ENCODE measurements around the gene MGST3. TPM values are rescaled to one million over a fixed set of nuclear protein-coding genes. Genes with fewer than 3 reads are reported as not detected.

Gene MGST3
- total RNA-seq, 1 donor from 2014 or later, result 126 TPM

Other genes starting within 250 kb of the MGST3 start
- gene RXRG, start 186.1 kb upstream of the MGST3 start, total RNA-seq, result 0.99 to 1.1 TPM (median 1.0 TPM) in 3 replicates
- not detected in 3 replicates for gene LRRC52, start 87.2 kb upstream of the MGST3 start, total RNA-seq
- 35.2 to 36.0 TPM (median 35.4 TPM) in 3 replicates for gene ALDH9A1, start 67.3 kb downstream of the MGST3 start, total RNA-seq
- gene TMCO1, start 137.6 kb downstream of the MGST3 start, total RNA-seq, result 61.7 to 69.6 TPM (median 69.2 TPM) in 3 replicates
- 37.5 to 44.5 TPM (median 40.9 TPM) in 3 replicates for gene UCK2, start 196.4 kb downstream of the MGST3 start, total RNA-seq

Data from mesothelial cell of epicardium (in vitro differentiated cells).